Measurements from ENCODE around the gene PFKFB4. TPM values are rescaled to one million over a fixed set of nuclear protein-coding genes. Genes with fewer than 3 reads are reported as not detected.

The PFKFB4 gene
- total RNA-seq, 4 donors from 2014 or later = 2.3 to 4.9 (median 3.2) TPM

DNA sequence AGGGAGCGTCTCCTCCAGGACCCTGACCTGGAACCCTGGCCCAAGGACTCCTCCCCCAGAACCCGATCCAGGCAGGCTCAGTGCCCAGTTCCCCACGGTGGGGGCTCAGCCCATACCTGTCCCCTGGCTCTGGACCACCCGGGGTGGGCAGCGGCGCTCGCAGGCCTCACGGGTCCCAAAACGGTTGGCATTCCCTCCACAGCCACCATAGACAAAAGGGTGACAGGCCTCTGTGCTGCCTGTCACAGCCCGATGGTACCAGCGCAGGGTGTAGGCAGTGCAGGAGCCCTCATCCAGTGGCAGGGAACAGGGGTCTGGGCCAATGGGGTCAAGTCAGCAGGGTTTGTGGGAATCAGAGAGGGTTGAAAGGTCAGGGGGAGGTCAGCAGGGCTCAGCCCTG is 8.1 kb upstream of the PFKFB4 start:
- 80 to 100% methylated on average over 1 to 2 of the region's 11 CpGs for WGBS, 2 donors
- DNase-seq = no peak
- H3K4me1 ChIP-seq = peaks cover 9 to 16% of the 10 kb centered on the region in 2 donors
- no peaks in the 10 kb centered on the region for H3K27me3 ChIP-seq
- H3K9me3 ChIP-seq = no peaks in the 10 kb centered on the region
- H3K27ac ChIP-seq = no peak overlapping the region
- H3K4me3 ChIP-seq (replicated peaks in 1 of 3) = no peak overlapping the region
- intact Hi-C loops (cut with DNase I) = no loop called here
- no peaks in the 10 kb centered on the region for H3K36me3 ChIP-seq
- TF ChIP-seq, protein P1, sequence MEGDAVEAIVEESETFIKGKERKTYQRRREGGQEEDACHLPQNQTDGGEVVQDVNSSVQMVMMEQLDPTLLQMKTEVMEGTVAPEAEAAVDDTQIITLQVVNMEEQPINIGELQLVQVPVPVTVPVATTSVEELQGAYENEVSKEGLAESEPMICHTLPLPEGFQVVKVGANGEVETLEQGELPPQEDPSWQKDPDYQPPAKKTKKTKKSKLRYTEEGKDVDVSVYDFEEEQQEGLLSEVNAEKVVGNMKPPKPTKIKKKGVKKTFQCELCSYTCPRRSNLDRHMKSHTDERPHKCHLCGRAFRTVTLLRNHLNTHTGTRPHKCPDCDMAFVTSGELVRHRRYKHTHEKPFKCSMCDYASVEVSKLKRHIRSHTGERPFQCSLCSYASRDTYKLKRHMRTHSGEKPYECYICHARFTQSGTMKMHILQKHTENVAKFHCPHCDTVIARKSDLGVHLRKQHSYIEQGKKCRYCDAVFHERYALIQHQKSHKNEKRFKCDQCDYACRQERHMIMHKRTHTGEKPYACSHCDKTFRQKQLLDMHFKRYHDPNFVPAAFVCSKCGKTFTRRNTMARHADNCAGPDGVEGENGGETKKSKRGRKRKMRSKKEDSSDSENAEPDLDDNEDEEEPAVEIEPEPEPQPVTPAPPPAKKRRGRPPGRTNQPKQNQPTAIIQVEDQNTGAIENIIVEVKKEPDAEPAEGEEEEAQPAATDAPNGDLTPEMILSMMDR (IDR thresholded peaks at IDR 0.05) = no peak
- no peak for TF ChIP-seq POLR2A (IDR thresholded peaks at IDR 0.05)

DNA sequence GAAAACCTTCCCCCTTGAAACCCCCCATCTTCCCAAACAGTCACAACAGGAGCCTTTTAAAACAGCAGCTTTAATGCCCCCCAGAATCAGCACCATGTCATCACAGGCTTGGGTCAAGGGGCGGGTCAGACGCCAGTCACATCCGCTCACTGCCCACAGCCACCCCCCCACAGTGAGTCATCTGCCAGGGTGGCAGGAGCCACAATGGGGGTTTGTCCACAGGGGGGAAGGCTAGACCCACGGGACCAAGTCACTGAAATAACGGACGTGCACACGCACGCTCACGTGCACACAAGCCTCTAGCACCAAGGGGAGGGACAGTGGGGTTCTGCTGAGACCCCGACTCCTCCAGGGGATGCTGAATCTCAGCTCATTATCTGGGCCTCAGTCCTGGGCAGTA is 7.4 kb upstream of the PFKFB4 start:
- TF ChIP-seq POLR2A (IDR thresholded peaks at IDR 0.05) = no peak
- TF ChIP-seq, protein P1 (IDR thresholded peaks at IDR 0.05) = no peak
- intact Hi-C loops (cut with DNase I) = no loop called here
- Histone ChIP-seq H3K4me3 (replicated peaks in 1 of 3) (no peak overlapping the region), H3K9me3 (no peaks in the 10 kb centered on the region), H3K27ac (no peak overlapping the region), H3K36me3 (no peaks in the 10 kb centered on the region), H3K4me1 (peaks cover 9 to 16% of the 10 kb centered on the region in 2 donors), H3K27me3 (no peaks in the 10 kb centered on the region)
- WGBS, 2 donors = 81 to 86% methylated on average over 3 to 8 of the region's 10 CpGs
- no peak for DNase-seq

DNA sequence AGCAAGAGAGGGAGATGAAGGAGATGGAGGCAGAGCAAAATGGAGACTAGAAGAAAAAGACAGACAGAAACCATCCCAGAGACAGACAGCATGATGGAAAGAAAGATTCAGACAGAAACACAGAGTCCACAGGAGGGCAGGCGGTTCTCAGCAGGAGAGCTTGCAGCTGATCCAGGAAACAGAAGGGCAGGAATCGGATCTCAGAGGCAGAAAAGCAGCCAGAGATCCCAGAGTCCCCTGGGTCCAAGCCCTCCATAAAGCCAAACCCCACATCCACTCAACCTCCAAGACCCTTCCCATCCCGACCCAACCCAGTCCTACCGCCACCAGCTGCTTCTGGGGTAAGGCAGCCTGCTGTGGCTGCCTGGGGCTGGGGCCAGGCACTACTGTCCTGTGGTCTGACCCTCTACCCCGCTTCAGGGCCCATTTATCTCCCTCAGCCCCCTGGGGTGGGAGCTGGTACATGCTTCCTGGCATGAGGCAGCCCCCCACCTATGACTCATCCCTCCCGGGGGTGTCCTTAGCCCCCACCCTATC is 6.8 kb upstream of the PFKFB4 start, which contains the start of gene UCN2:
TSS of gene UCN2 (minus strand) at position 400 of the 537 bp plus-strand sequence. CDS start 657 bp downstream, outside the sequence.
- Histone ChIP-seq H3K4me1 (peaks cover 9 to 16% of the 10 kb centered on the region in 2 donors), H3K9me3 (no peaks in the 10 kb centered on the region), H3K4me3 (replicated peaks in 1 of 3) (no peak within 1 kb of the TSS), H3K27ac (no peak within 1 kb of the TSS), H3K27me3 (no peaks in the 10 kb centered on the region), H3K36me3 (no peaks in the 10 kb centered on the region)
- WGBS, 2 donors = 73 to 93% methylated on average over 6 of the region's 6 CpGs
- no peak for DNase-seq
- TF ChIP-seq, protein P1 (IDR thresholded peaks at IDR 0.05) = no peak
- TF ChIP-seq POLR2A (IDR thresholded peaks at IDR 0.05) = no peak
- intact Hi-C loops (cut with DNase I) = no loop called here

DNA sequence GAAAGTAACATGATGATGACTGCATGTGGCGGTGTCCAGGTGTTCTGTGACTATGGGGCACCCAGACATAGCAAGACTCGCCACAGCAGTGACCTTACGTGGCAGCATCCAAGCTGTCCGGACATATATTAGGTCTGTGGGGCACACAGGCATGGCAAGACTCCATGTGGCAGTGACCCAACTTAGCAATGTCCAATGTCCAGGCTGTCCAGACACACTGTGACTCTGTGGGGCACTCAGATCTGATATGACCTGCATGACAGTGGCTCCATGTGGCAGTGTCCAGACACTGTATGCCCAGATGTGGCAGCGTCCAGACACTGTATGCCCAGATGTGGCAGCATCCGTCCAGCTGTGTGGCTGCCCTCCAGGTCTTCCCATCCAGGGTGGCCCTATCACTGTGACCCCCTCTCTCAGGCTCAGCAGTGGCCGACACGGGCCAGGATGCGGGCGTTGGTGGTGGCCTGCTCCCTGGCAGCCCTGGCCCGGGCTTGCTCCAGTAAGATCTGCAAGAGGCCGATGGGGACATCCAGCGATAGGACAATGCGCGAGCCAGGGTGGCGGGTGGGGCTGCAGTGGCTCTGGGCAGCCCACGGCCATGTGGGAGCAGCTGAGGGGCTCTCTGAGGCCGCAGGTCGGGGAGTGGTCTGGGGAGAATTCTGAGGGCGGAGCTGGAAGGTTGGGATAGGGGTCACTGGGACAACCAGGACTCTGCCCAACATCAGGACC is 5.9 kb upstream of the PFKFB4 start:
- no peak overlapping the region for H3K27ac ChIP-seq
- no peak for DNase-seq
- no peaks in the 10 kb centered on the region for H3K27me3 ChIP-seq
- peaks cover 14 to 21% of the 10 kb centered on the region in 2 donors for H3K4me1 ChIP-seq
- 78 to 88% methylated on average over 7 to 14 of the region's 20 CpGs for WGBS, 2 donors
- no peaks in the 10 kb centered on the region for H3K9me3 ChIP-seq
- intact Hi-C loops (cut with DNase I) = no loop called here
- TF ChIP-seq POLR2A (IDR thresholded peaks at IDR 0.05) = no peak
- no peaks in the 10 kb centered on the region for H3K36me3 ChIP-seq
- no peak overlapping the region for H3K4me3 ChIP-seq (replicated peaks in 1 of 3)

DNA sequence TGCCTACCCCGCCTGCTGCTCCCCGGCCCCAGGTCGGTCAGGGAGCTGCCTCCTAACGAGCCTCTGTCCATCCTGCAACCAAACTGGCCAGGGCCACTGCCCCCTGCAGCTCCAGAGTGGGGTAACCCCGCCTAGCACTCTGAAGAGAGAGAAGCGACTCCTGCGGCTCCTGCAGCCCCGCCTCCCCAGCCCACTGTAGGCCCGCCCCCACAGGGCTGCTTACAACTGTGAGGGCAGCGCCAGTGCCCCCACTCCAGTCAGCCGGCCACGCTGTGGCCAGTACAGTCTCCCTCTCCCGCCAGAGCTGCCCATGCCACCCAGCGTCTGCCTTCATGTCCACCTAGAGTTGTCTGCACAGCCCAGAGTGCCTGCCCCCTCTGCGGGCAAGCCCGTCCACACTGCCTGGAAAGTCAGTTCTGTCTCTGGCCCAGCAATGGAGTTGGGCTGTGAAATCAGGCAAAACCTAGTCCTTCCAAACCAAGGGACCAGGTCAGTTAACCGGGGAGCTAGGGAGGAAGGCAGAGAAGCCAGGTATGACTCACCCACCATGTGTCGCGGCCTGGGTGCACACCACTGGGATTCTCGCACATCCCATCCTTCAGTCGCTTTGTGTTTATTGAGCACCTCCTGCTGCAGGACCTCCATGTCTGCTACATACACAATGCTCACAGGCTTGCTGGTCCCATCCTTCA is 4.6 kb upstream of the PFKFB4 start:
- Histone ChIP-seq H3K4me1 (peaks cover 22 to 28% of the 10 kb centered on the region in 2 donors), H3K36me3 (no peaks in the 10 kb centered on the region), H3K27me3 (no peaks in the 10 kb centered on the region), H3K27ac (no peak overlapping the region), H3K4me3 (replicated peaks in 1 of 3) (no peak overlapping the region), H3K9me3 (no peaks in the 10 kb centered on the region)
- intact Hi-C loops (cut with DNase I) = no loop called here
- peak; percentile 54 to 66 for DNase-seq
- no peak for TF ChIP-seq POLR2A (IDR thresholded peaks at IDR 0.05)
- TF ChIP-seq, protein P1 (IDR thresholded peaks at IDR 0.05) = peak in 1 of 6 experiments; percentile 23
- 38 to 55% methylated on average over 8 to 19 of the region's 21 CpGs for WGBS, 2 donors
